Right renal cortex interstitium (tissue), 3 donors: ENCODE measurements around the gene SHMT2. TPM values are rescaled to one million over a fixed set of nuclear protein-coding genes. Genes with fewer than 3 reads are reported as not detected.

ENCODE experiments used
- DNase-seq, 3 donors: peaks; one replicate each; pipeline ENCODE4 v3.0.0-alpha.2; 2013; ENCODE audit warnings: low read depth in 3 of 3, low spot score in 2 of 3
- polyA plus RNA-seq, 3 donors: library from polyadenylated mRNA; unstranded; fragments of 120-200 nt; gene quantifications; one replicate each; pipeline ENCODE4 v1.2.1, GENCODE V29; 2013; ENCODE audit not compliant: insufficient read length in 3 of 3

SHMT2 gene
- polyA plus RNA-seq, 3 donors, result 66.0 to 79.2 (median 72.7) TPM

DNA sequence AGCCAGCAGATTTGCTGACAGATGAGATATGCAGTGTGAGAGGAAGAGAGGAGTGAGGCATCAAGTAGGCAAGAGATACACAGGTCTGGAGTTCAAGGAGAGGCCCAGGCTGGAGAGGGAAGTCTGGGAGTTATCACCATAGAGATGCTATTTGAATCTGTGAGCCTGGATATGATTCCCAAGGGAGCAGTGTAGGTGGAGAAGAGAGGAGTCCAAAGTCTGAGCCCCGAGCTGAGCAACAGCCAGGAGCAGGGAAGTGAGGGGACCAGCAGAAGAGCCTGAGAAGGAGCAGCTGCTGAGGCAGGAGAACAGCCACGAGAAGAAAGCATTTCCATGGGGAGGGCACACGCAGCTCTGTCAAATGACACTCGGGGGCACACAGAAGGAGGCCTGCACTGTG, 33.1 kb upstream of the SHMT2 start:
- DNase-seq, result no peak

DNA sequence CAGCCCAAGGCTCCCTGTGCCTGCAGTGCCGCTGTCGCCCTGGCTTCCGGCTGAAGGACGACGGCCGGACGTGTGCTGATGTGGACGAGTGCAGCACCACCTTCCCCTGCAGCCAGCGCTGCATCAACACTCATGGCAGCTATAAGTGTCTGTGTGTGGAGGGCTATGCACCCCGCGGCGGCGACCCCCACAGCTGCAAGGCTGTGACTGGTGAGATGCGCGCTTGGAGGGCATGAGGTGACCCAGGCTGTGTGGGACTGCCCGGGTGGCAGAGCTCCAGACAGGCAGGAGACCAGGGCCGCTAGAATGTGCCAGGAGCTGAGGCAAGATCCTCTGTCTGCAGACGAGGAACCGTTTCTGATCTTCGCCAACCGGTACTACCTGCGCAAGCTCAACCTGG, 32.6 kb upstream of the SHMT2 start:
- DNase-seq, result no peak

DNA sequence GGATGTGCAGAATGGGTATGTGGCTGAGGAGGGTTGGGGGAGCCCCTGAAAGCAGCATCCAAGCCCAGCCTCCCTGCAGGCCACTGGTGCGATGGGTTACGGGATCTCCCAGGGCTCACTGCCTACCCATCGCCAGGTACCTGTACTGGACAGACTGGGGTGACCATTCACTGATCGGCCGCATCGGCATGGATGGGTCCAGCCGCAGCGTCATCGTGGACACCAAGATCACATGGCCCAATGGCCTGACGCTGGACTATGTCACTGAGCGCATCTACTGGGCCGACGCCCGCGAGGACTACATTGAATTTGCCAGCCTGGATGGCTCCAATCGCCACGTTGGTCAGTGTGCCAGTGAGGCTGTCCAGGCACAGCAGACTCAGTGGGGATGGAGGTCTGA, 31.2 kb upstream of the SHMT2 start:
- DNase-seq, result no peak

DNA sequence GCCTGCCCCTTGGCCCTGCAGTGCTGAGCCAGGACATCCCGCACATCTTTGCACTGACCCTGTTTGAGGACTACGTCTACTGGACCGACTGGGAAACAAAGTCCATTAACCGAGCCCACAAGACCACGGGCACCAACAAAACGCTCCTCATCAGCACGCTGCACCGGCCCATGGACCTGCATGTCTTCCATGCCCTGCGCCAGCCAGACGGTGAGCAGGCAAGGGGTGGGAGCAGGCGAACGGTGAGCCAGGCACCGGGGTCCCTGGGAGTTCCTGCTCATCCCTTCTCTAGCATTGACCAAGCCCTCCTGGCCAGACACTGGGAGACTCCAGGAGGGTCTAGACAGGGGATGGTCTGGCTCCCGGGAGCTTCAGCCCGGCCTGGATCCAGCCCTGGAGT, 30.3 kb upstream of the SHMT2 start:
- no peak for DNase-seq

DNA sequence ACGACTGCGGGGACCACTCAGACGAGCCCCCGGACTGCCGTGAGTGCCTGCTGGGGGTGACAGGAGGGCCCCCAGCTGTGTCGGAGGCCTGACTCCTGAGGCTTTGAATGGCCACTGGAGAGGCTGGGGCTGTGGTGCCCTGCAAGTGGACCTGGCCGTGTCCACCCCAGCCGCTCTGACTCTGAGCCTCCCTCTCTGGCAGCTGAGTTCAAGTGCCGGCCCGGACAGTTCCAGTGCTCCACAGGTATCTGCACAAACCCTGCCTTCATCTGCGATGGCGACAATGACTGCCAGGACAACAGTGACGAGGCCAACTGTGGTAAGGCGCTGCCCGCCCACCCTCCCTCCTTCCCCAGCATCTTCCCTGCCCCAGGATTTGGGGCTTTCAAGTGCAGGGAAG, 29.0 kb upstream of the SHMT2 start:
- DNase-seq, result no peak

DNA sequence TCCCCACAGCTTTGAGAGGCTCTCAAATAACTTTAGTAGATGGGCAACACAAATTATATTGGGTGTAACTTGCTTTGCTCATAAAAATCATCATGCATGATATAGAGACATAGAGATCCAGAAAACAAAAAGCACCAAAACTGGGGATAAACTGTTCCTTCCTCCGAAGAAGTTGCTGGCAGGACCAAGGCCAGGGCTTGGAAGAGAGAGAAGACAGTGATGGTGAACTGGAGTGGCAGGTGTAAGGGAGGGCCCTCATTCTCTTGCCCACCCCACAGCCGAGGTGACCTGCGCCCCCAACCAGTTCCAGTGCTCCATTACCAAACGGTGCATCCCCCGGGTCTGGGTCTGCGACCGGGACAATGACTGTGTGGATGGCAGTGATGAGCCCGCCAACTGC, 28.3 kb upstream of the SHMT2 start:
- no peak for DNase-seq

DNA sequence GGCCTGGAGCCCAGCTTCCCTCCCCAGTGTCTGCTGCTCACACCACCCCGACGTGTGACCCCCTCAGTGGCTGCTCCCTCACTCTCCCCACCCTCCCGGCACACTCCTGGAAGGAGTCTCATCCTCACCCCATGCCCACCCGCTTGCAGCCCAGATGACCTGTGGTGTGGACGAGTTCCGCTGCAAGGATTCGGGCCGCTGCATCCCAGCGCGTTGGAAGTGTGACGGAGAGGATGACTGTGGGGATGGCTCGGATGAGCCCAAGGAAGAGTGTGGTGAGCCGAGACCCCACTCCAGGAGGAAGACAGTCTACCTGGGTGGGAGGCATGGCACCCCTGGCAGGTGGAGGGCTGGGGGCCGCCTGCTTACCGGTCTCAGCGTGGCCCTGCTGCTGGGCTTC, 27.9 kb upstream of the SHMT2 start:
- no peak for DNase-seq

DNA sequence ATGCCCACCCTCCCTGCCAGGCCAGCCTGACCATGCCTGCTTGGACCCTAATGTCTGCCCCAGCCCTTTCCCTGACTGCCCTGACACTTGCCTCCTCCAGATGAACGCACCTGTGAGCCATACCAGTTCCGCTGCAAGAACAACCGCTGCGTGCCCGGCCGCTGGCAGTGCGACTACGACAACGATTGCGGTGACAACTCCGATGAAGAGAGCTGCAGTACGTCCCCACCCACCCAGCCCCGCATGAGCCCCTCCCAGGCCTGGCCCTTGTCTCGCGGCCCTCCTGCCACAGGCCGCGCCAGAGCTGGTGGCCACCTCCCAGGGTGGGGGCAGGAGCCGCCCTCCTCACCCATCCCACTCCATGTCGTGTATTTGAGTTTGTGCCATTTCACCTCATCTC, 27.2 kb upstream of the SHMT2 start:
- no peak for DNase-seq

DNA sequence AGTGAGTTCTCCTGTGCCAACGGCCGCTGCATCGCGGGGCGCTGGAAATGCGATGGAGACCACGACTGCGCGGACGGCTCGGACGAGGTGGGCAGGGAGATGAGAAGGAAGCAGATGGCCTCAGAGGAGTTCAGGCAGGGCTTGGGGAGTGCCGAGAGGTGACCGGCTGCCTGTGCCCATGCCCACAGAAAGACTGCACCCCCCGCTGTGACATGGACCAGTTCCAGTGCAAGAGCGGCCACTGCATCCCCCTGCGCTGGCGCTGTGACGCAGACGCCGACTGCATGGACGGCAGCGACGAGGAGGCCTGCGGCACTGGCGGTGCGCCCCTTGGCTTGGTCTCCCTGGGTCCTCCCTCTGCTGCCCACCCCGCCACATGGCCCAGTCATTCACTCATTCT, 26.3 kb upstream of the SHMT2 start:
- DNase-seq, result no peak

DNA sequence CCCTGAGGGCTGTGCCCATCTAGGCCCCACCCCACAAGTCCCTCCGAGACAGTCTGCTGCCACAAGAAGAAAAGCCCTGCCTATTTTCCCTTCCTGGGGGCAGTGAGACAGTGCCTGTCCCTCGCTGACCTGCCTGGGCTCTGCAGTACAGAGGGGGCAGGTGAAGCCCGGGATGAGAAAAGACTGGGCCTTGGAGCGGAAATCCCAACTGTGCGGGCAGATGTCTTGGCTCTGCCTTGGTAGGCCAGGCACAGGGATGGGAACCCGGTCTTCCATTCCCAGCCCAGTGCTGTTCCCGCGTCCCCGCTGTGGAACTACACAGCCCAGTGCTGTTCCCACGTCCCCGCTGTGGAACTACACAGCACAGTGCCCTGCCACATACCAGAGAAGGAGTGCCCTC, 25.7 kb upstream of the SHMT2 start:
- no peak for DNase-seq

DNA sequence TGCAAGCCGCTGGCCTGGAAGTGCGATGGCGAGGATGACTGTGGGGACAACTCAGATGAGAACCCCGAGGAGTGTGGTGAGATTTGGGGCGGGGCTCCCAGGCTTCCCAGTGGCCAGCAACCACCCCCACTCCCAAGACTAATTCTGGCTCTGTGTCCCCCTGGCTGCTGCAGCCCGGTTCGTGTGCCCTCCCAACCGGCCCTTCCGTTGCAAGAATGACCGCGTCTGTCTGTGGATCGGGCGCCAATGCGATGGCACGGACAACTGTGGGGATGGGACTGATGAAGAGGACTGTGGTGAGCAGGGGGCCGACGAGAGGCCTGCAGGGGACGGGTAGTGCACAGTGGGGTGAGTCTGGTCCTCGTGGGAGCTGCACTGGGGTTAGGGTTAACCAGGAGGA, 25.1 kb upstream of the SHMT2 start:
- no peak for DNase-seq

DNA sequence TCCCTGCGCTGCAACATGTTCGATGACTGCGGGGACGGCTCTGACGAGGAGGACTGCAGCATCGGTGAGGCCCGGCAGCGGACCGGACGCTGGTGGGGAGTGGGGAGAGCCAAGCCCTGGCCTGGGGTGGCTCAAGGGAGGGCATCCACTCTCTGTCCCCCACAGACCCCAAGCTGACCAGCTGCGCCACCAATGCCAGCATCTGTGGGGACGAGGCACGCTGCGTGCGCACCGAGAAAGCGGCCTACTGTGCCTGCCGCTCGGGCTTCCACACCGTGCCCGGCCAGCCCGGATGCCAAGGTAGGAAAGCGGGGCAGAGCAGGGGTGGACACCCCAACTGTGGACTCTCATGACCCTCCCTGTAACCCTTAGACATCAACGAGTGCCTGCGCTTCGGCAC, 24.3 kb upstream of the SHMT2 start:
- no peak for DNase-seq

DNA sequence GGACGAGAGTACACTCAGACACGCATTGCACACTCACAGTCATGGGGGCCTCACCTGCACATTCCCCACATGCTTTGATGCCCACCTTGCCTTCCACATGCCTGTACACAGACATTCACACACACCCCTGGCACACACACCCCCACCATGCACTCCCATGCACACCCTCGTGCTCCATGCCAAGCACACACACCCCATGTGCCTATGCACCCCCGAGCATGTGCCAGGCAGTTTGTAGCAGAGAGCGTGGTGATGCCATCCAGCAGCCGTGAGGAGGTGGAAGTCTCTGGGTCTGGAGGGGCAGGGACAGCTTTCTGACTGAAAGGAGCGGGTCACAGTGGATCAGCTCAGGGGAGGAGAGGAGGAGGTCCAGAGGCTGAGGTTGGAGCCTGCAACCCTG, 23.6 kb upstream of the SHMT2 start:
- no peak for DNase-seq

DNA sequence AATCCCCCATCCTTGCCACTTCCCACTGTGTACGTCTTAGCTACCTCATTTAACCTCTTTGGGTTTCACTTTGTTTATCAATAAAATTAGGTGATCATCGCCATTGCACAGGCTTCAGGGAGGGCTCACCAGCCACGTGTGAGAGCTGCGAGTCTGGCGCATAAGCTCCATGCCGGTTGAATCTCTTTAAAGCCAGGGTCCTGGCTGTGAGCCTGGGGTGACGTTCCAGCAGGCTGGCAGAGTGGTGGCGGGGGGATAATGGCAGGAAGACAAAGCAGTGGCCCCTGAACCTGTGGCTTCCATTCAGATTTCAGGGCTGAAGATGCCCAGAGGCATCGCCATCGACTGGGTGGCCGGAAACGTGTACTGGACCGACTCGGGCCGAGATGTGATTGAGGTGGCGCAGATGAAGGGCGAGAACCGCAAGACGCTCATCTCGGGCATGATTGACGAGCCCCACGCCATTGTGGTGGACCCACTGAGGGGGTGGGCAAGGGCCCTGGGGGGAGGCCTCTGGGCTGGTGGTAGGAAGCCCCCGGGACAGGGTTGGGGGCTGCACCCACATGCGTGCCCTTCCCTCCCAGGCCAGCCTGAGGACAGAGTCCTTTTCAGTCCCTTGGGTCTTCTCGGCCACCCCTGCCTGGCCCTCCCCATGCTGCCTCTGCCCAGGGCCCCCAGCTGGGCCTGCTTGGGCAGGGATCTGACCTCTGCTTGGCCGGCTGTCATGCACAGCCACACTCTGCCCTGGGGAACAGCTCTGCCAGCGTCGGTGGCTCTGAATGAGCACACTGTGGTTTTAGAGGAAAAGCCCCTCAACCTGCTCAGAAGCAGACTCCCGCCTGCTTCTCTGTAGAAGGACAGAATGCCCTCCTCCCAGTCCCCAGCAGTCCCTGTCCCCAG, 21.5 kb upstream of the SHMT2 start:
- DNase-seq, result no peak

DNA sequence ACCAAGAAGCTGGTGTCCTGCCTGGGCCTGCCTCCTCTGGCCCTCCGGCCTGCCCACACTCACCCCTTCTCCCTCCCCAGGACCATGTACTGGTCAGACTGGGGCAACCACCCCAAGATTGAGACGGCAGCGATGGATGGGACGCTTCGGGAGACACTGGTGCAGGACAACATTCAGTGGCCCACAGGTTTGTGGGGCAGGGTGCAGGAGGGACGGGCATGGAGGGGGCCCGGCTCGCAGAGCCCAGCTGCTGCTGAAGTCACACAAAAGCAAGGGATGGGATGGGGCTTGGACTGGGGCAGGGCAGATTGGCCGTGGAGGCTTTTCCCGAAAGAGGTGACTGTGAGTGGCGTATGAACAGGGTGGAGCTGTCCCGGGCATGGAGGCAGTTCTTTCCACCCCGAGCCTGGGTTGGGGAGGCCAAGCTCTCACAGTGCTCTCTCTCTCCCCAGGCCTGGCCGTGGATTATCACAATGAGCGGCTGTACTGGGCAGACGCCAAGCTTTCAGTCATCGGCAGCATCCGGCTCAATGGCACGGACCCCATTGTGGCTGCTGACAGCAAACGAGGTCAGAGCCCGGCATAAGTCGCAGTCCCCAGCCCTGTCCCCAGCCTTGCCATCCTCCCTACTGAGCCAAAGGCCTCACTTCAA, 20.8 kb upstream of the SHMT2 start:
- DNase-seq, result no peak

DNA sequence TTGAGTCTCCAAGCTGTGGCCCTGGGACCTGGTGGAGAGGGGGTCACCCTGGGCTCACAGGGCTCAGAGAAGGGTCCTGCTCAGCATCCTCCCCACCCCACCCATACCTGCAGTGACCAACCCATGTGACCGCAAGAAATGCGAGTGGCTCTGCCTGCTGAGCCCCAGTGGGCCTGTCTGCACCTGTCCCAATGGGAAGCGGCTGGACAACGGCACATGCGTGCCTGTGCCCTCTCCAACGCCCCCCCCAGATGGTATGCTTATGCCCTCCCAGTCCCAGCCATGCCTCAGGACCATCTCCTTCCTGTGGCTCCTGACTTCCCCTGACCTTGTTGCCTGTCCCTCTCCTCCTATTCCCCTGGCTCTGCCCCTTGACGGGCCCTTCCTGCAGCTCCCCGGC, 19.6 kb upstream of the SHMT2 start:
- DNase-seq, result no peak

DNA sequence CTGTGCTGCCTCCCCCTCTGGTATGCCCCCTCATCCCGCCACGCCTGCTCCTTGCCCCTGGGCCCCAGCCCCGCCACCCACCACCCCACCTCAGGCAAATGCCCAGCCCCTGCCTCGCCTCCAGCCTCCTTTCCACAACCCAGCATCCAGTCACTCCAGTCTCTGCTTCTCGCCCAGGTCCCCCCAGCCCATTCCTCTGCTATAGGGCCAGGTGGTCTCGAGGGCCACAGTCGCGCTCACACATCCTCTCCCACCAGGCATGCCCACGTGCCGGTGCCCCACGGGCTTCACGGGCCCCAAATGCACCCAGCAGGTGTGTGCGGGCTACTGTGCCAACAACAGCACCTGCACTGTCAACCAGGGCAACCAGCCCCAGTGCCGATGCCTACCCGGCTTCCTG, 19.1 kb upstream of the SHMT2 start:
- DNase-seq, result no peak

DNA sequence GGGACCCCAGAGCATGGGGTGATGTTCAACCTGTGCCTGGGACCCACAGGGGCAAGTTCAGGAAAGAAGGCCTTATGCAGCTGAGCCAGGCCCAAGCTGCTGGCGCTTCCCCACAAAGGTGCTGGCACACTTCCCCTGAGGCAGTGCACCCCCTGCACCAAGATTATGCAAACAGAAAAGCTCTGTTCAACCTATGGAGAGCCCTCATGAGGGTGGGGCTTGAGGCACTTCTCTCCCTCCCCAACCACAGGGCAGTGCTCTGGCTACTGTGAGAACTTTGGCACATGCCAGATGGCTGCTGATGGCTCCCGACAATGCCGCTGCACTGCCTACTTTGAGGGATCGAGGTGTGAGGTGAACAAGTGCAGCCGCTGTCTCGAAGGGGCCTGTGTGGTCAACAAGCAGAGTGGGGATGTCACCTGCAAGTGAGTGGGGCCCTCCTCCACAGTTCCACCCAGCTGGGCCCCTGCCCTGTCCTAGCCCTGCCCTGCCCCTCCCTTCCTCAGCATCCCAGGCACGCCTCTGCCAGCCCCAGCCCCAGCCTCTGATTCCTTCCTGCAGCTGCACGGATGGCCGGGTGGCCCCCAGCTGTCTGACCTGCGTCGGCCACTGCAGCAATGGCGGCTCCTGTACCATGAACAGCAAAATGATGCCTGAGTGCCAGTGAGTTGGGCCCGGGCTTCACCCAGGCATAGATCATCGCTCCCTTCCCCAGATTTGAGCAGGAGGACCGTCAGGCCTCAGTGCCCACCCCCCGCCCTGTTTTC, 18.4 kb upstream of the SHMT2 start:
- DNase-seq, result no peak

DNA sequence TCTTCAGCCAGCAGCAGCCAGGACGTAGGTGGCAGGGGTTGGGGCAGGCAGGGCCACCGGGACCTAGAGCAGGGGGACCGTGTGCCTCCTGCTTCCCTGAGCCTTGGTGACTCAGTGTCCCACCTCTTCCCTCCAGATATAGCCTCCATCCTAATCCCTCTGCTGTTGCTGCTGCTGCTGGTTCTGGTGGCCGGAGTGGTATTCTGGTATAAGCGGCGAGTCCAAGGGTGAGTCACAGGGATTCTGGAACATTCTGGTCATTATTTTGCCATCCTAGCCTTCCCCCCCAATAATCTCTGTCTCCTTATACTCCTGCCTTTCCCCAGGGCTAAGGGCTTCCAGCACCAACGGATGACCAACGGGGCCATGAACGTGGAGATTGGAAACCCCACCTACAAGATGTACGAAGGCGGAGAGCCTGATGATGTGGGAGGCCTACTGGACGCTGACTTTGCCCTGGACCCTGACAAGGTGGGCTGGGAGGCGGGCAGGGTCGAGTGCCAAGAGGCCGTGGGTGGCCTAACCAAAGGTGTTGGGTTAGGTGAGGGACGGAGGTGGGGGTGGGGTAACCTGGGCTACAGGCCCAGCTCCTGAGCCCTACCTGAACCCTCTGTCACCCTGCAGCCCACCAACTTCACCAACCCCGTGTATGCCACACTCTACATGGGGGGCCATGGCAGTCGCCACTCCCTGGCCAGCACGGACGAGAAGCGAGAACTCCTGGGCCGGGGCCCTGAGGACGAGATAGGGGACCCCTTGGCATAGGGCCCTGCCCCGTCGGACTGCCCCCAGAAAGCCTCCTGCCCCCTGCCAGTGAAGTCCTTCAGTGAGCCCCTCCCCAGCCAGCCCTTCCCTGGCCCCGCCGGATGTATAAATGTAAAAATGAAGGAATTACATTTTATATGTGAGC, 17.5 kb upstream of the SHMT2 start:
- no peak for DNase-seq

DNA sequence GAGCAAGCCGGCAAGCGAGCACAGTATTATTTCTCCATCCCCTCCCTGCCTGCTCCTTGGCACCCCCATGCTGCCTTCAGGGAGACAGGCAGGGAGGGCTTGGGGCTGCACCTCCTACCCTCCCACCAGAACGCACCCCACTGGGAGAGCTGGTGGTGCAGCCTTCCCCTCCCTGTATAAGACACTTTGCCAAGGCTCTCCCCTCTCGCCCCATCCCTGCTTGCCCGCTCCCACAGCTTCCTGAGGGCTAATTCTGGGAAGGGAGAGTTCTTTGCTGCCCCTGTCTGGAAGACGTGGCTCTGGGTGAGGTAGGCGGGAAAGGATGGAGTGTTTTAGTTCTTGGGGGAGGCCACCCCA, 16.8 kb upstream of the SHMT2 start:
- no peak for DNase-seq
